ENCODE measurements around the gene KRT20. TPM values are rescaled to one million over a fixed set of nuclear protein-coding genes. Genes with fewer than 3 reads are reported as not detected.

The KRT20 gene
- total RNA-seq, 1 experiment from 2014 or later, result 1.5 TPM

DNA sequence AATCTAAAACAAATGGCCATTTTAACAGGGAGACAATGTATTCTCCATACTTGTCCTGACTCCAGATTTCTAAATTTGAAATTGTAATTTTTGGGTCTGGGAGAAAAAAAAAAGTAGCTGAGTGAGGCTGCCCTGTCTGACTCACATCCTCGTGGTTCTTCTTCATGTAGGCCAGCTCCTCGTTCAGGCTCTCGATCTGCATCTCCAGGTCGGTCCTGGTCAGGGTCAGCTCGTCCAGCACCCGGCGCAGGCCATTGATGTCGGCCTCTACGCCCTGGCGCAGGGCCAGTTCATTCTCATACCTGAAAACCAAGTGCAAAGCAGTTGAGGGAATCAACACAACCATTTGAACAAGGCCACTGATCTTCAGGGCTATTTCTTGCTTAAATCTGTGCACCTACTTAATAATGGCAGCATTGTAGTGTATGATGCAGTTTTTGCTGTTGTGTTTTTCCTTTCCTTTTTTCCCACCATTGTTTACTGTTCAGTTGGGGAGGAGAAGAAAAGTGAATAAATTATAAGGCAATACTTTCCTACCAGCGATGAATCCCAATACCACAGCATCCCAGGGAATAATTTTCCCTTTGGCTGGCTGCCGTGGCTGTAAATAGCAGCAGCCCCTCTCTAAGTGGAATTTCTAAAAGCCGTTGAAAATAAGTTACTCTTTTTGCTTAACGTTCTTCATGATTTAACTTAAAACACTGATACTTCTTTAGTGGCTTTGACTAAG is 20.2 kb downstream of the KRT20 start:
- Histone ChIP-seq H3K4me3 (replicated peaks in 1 of 2; ENCODE audit: low read depth in 1 of 2, low read length in 2 of 2) (no peak overlapping the region), H3K9me2 (ENCODE audit: insufficient read depth) (no peaks in the 10 kb centered on the region), H3K9ac (ENCODE audit: low read length) (no peak overlapping the region), H3K27ac (ENCODE audit: low read depth, low read length) (no peak overlapping the region), H3K79me2 (ENCODE audit: insufficient read depth, low read length) (no peaks in the 10 kb centered on the region), H3K27me3 (ENCODE audit: insufficient read depth, low read length) (no peaks in the 10 kb centered on the region), H3K4me1 (ENCODE audit: control insufficient read depth in 1 of 2, insufficient read depth in 2 of 2, low read length in 2 of 2) (no peaks in the 10 kb centered on the region), H3K9me3 (ENCODE audit: control insufficient read depth in 1 of 2, insufficient read depth in 1 of 2, low read depth in 1 of 2, low read length in 2 of 2) (peaks cover 0 to 5% of the 10 kb centered on the region in 2 experiments; a peak in 1 of 4 replicates), H3K36me3 (ENCODE audit: control insufficient read depth in 1 of 2, insufficient read depth in 2 of 2, low read length in 2 of 2) (no peaks in the 10 kb centered on the region), H2AFZ (ENCODE audit: low read depth, low read length, poor library complexity, severe bottlenecking) (no peak overlapping the region), H3K4me2 (ENCODE audit: low read length) (no peak overlapping the region), H4K20me1 (ENCODE audit: insufficient read depth) (no peaks in the 10 kb centered on the region)
- ChIA-PET CTCF (no interaction called here), RAD21 (ENCODE audit: low non-redundant PET in 1 of 2, low total read pairs in 2 of 2, uncharacterized antibody in 2 of 2, unreplicated experiment in 2 of 2) (no interaction called here), POLR2A (no interaction called here)
- ATAC-seq, result no peak
- no peak for DNase-seq (ENCODE audit: low read depth, low spot score)
- TF ChIP-seq CEBPB (IDR thresholded peaks at IDR 0.05; ENCODE audit: low read depth) (no peak), FOSL1 (IDR thresholded peaks at IDR 0.05; ENCODE audit: low read depth) (no peak), JUND (IDR thresholded peaks at IDR 0.05) (no peak), SRF (IDR thresholded peaks at IDR 0.05; ENCODE audit: low read depth) (no peak), SP1 (IDR thresholded peaks at IDR 0.05; ENCODE audit: low read depth) (no peak), EGR1 (IDR thresholded peaks at IDR 0.05; ENCODE audit: low read depth) (no peak), ZNF274 (IDR thresholded peaks at IDR 0.05; ENCODE audit: low read depth, low read length) (no peak), POLR2AphosphoS5 (IDR thresholded peaks at IDR 0.05; ENCODE audit: low read depth, low read length) (no peak), EZH2phosphoT487 (IDR thresholded peaks at IDR 0.05; ENCODE audit: borderline replicate concordance) (no peak), RAD21 (IDR thresholded peaks at IDR 0.05; ENCODE audit: low read depth) (no peak), SIN3A (IDR thresholded peaks at IDR 0.05; ENCODE audit: low read depth) (no peak), CBX3 (IDR thresholded peaks at IDR 0.05; ENCODE audit: low read depth) (no peak), POLR2A (IDR thresholded peaks at IDR 0.05; ENCODE audit: borderline replicate concordance, extremely low read depth, insufficient read depth, insufficient read length) (no peak), YY1 (IDR thresholded peaks at IDR 0.05; ENCODE audit: extremely low read depth, insufficient replicate concordance, low read depth, low read length) (no peak), EZH2 (IDR thresholded peaks at IDR 0.05) (no peak), ATF3 (IDR thresholded peaks at IDR 0.05) (no peak)
- TF ChIP-seq, protein P1, sequence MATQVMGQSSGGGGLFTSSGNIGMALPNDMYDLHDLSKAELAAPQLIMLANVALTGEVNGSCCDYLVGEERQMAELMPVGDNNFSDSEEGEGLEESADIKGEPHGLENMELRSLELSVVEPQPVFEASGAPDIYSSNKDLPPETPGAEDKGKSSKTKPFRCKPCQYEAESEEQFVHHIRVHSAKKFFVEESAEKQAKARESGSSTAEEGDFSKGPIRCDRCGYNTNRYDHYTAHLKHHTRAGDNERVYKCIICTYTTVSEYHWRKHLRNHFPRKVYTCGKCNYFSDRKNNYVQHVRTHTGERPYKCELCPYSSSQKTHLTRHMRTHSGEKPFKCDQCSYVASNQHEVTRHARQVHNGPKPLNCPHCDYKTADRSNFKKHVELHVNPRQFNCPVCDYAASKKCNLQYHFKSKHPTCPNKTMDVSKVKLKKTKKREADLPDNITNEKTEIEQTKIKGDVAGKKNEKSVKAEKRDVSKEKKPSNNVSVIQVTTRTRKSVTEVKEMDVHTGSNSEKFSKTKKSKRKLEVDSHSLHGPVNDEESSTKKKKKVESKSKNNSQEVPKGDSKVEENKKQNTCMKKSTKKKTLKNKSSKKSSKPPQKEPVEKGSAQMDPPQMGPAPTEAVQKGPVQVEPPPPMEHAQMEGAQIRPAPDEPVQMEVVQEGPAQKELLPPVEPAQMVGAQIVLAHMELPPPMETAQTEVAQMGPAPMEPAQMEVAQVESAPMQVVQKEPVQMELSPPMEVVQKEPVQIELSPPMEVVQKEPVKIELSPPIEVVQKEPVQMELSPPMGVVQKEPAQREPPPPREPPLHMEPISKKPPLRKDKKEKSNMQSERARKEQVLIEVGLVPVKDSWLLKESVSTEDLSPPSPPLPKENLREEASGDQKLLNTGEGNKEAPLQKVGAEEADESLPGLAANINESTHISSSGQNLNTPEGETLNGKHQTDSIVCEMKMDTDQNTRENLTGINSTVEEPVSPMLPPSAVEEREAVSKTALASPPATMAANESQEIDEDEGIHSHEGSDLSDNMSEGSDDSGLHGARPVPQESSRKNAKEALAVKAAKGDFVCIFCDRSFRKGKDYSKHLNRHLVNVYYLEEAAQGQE (IDR thresholded peaks at IDR 0.05; ENCODE audit: low read depth), result no peak
- no TSS peak for BruUV-seq (replicated peaks)
- intact Hi-C loops (cut with micrococcal nuclease), result no loop called here

All from HCT116 (cell line).